Measurements from ENCODE around the gene TMED6. TPM values are rescaled to one million over a fixed set of nuclear protein-coding genes. Genes with fewer than 3 reads are reported as not detected.

The TMED6 gene
- polyA plus RNA-seq, 3 donors: 0.29 TPM; not detected in 2

- DNase-seq: peak; percentile 95 to 97 (median 96)
- Histone ChIP-seq H3K27ac (ENCODE audit: low read depth in 1 of 2, low read length in 2 of 2) (peak within 1 kb of the TSS; percentile 70 to 93), H3K79me2 (ENCODE audit: insufficient read depth, low read length) (peaks cover 45% of the 10 kb centered on the region), H3K9me3 (replicated peaks in 1 of 2; ENCODE audit: control insufficient read depth in 1 of 2, insufficient read depth in 1 of 2, low read length in 2 of 2) (no peaks in the 10 kb centered on the region), H2AFZ (ENCODE audit: insufficient read depth, low read depth, low read length, poor library complexity, severe bottlenecking) (peak within 1 kb of the TSS; percentile 93), H3K9ac (ENCODE audit: insufficient read depth, low read length, poor library complexity, severe bottlenecking) (peak within 1 kb of the TSS; percentile 93), H4K20me1 (ENCODE audit: insufficient read depth, low read length) (peaks cover 41% of the 10 kb centered on the region), H3K36me3 (replicated peaks in 1 of 2; ENCODE audit: control insufficient read depth in 1 of 2, insufficient read depth in 2 of 2, low read length in 2 of 2) (peaks cover 14 to 29% of the 10 kb centered on the region in 2 donors), H3K27me3 (ENCODE audit: control insufficient read depth in 2 of 2, insufficient read depth in 2 of 2, low read length in 2 of 2) (no peaks in the 10 kb centered on the region), H3K4me1 (ENCODE audit: control insufficient read depth in 1 of 2, insufficient read depth in 2 of 2, low read length in 2 of 2) (peaks cover 13 to 14% of the 10 kb centered on the region in 2 donors), H3K4me3 (replicated peaks in 1 of 3; ENCODE audit: low read depth in 2 of 3, low read length in 3 of 3) (peak within 1 kb of the TSS; percentile 66 to 78 (median 78)), H3K4me2 (replicated peaks; ENCODE audit: extremely low read depth, low read length, poor library complexity, severe bottlenecking) (peak within 1 kb of the TSS; percentile 89)
- H3K36me3 Mint-ChIP-seq: peaks cover 18 to 34% of the 10 kb centered on the region in 2 donors
- WGBS (ENCODE audit: insufficient coverage): 13% methylated on average over 52 of the region's 70 CpGs
- H3K4me3 Mint-ChIP-seq: peak within 1 kb of the TSS; percentile 98 to 100
- H3K27me3 Mint-ChIP-seq (ENCODE audit: low read depth in 3 of 3): peaks cover 1 to 10% (median 5%) of the 10 kb centered on the region in 3 donors
- intact Hi-C loops (cut with micrococcal nuclease): loop anchor here in 1 of 2 donors (5.0 to 10.0 kb wide), 2 partner anchors 124 to 176 kb away; partner anchors contain the start of genes CHTF8, SNTB2 and UTP4
- peak; percentile 82 for TF ChIP-seq CTCF (IDR thresholded peaks at IDR 0.05)
- peaks cover 0 to 2% (median 0%) of the 10 kb centered on the region in 7 donors for H3K9me3 Mint-ChIP-seq
- peaks cover 15% of the 10 kb centered on the region for H3K4me1 Mint-ChIP-seq
- peak within 1 kb of the TSS; percentile 88 to 96 (median 95) for H3K27ac Mint-ChIP-seq
Observed at GRCh38 chr16:69310653-69311532, 40.7 kb downstream of the TMED6 start, which contains the start of gene VPS4A. Gene VPS4A (plus strand): TSS chr16:69311350. CDS start chr16:69311512, 162 bp downstream.

- H3K4me3 Mint-ChIP-seq: no peak overlapping the region
Observed at GRCh38 chr16:69309316-69309715, 42.3 kb downstream of the TMED6 start.

More at GRCh38 chr16:69309316-69309715, 42.3 kb downstream of the TMED6 start:
- peaks cover 25% of the 10 kb centered on the region for H4K20me1 ChIP-seq (ENCODE audit: insufficient read depth, low read length)
- no peak for DNase-seq
- peaks cover 5 to 19% of the 10 kb centered on the region in 2 donors for H3K36me3 Mint-ChIP-seq
- H3K9ac ChIP-seq (ENCODE audit: insufficient read depth, low read length, poor library complexity, severe bottlenecking): no peak overlapping the region
- TF ChIP-seq CTCF (IDR thresholded peaks at IDR 0.05): no peak
- WGBS (ENCODE audit: insufficient coverage): 91% methylated on average over 7 of the region's 12 CpGs
- H3K79me2 ChIP-seq (ENCODE audit: insufficient read depth, low read length): peaks cover 30% of the 10 kb centered on the region
- H3K4me1 Mint-ChIP-seq: peaks cover 15% of the 10 kb centered on the region
- peaks cover 13 to 14% of the 10 kb centered on the region in 2 donors for H3K4me1 ChIP-seq (ENCODE audit: control insufficient read depth in 1 of 2, insufficient read depth in 2 of 2, low read length in 2 of 2)
- no peak overlapping the region for H3K4me3 ChIP-seq (replicated peaks in 1 of 3; ENCODE audit: low read depth in 2 of 3, low read length in 3 of 3)
- H3K9me3 ChIP-seq (replicated peaks in 1 of 2; ENCODE audit: control insufficient read depth in 1 of 2, insufficient read depth in 1 of 2, low read length in 2 of 2): no peaks in the 10 kb centered on the region
- peak overlapping the region in 2 of 7 donors; percentile 9 to 51 for H3K27ac Mint-ChIP-seq
- peaks cover 3 to 14% (median 5%) of the 10 kb centered on the region in 3 donors for H3K27me3 Mint-ChIP-seq (ENCODE audit: low read depth in 3 of 3)
- peaks cover 0 to 14% of the 10 kb centered on the region in 2 donors for H3K36me3 ChIP-seq (replicated peaks in 1 of 2; ENCODE audit: control insufficient read depth in 1 of 2, insufficient read depth in 2 of 2, low read length in 2 of 2)
- H3K9me3 Mint-ChIP-seq: no peaks in the 10 kb centered on the region
- H3K27me3 ChIP-seq (ENCODE audit: control insufficient read depth in 2 of 2, insufficient read depth in 2 of 2, low read length in 2 of 2): no peaks in the 10 kb centered on the region
- H3K27ac ChIP-seq (ENCODE audit: low read depth in 1 of 2, low read length in 2 of 2): no peak overlapping the region
- no peak overlapping the region for H3K4me2 ChIP-seq (replicated peaks; ENCODE audit: extremely low read depth, low read length, poor library complexity, severe bottlenecking)
- H2AFZ ChIP-seq (ENCODE audit: insufficient read depth, low read depth, low read length, poor library complexity, severe bottlenecking): no peak overlapping the region
- intact Hi-C loops (cut with micrococcal nuclease): no loop called here
